PFSK-1 (cell line): ENCODE results near the gene DLGAP5.

Source experiments
- FOXP2 ChIP-seq: optimal IDR thresholded peaks from 2 replicates; pipeline ENCODE3; 2011; ENCODE audit warnings: borderline replicate concordance, control low read depth, inconsistent platforms; ENCODE audit not compliant: insufficient read depth; ENCODE audit errors: extremely low read length, extremely low read depth
- POLR2AphosphoS5 ChIP-seq: IDR thresholded peaks from 2 replicates; pipeline ENCODE4 v1.6.1; 2012; ENCODE audit warnings: low read depth, mild to moderate bottlenecking, control low read depth, low read length, moderate library complexity
- SIN3A ChIP-seq: IDR thresholded peaks from 2 replicates; pipeline ENCODE4 v1.6.1; 2012; ENCODE audit warnings: mild to moderate bottlenecking, low read length, moderate library complexity, borderline replicate concordance; ENCODE audit not compliant: insufficient read depth
- TAF1 ChIP-seq: IDR thresholded peaks from 2 replicates; pipeline ENCODE4 v1.6.1; 2012; ENCODE audit warnings: low read length, control low read depth, borderline replicate concordance; ENCODE audit not compliant: insufficient read depth
- TF ChIP-seq, protein P1 (sequence below), 2 experiments: IDR thresholded peaks; 2 replicates each; pipeline versions ENCODE4 v1.6.1 to v1.8.0; 2011 to 2012; ENCODE audit warnings: low read depth in 2 of 2, low read length in 2 of 2, control low read depth in 1 of 2, inconsistent platforms in 1 of 2, mild to moderate bottlenecking in 1 of 2, moderate library complexity in 1 of 2; ENCODE audit not compliant: insufficient read depth in 1 of 2

The DLGAP5 gene

GRCh38 chr14:55138091-55138490, 53.3 kb downstream of the DLGAP5 start:
- TF ChIP-seq SIN3A, result no peak

GRCh38 chr14:55136885-55137786, 54.2 kb downstream of the DLGAP5 start:
- TF ChIP-seq POLR2AphosphoS5, result no peak
- TF ChIP-seq TAF1, result no peak
- TF ChIP-seq FOXP2, result no peak
- no peak for TF ChIP-seq SIN3A
- TF ChIP-seq, protein P1, sequence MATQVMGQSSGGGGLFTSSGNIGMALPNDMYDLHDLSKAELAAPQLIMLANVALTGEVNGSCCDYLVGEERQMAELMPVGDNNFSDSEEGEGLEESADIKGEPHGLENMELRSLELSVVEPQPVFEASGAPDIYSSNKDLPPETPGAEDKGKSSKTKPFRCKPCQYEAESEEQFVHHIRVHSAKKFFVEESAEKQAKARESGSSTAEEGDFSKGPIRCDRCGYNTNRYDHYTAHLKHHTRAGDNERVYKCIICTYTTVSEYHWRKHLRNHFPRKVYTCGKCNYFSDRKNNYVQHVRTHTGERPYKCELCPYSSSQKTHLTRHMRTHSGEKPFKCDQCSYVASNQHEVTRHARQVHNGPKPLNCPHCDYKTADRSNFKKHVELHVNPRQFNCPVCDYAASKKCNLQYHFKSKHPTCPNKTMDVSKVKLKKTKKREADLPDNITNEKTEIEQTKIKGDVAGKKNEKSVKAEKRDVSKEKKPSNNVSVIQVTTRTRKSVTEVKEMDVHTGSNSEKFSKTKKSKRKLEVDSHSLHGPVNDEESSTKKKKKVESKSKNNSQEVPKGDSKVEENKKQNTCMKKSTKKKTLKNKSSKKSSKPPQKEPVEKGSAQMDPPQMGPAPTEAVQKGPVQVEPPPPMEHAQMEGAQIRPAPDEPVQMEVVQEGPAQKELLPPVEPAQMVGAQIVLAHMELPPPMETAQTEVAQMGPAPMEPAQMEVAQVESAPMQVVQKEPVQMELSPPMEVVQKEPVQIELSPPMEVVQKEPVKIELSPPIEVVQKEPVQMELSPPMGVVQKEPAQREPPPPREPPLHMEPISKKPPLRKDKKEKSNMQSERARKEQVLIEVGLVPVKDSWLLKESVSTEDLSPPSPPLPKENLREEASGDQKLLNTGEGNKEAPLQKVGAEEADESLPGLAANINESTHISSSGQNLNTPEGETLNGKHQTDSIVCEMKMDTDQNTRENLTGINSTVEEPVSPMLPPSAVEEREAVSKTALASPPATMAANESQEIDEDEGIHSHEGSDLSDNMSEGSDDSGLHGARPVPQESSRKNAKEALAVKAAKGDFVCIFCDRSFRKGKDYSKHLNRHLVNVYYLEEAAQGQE (IDR thresholded peaks at IDR 0.05; ENCODE audit: insufficient read depth in 1 of 2, low read depth in 2 of 2, low read length in 2 of 2), result no peak

GRCh38 chr14:55136241-55136640, 55.1 kb downstream of the DLGAP5 start:
- TF ChIP-seq FOXP2 (no peak), POLR2AphosphoS5 (no peak), SIN3A (no peak), TAF1 (no peak)
- TF ChIP-seq, protein P1 (IDR thresholded peaks at IDR 0.05; ENCODE audit: insufficient read depth in 1 of 2, low read depth in 2 of 2, low read length in 2 of 2), result no peak

- TF ChIP-seq, protein P1 (IDR thresholded peaks at IDR 0.05; ENCODE audit: insufficient read depth in 1 of 2, low read depth in 2 of 2, low read length in 2 of 2), result no peak
These were observed 58.0 kb downstream of the DLGAP5 start for GRCh38 chr14:55133416-55133815.

GRCh38 chr14:55131370-55132137, 59.8 kb downstream of the DLGAP5 start:
- TF ChIP-seq POLR2AphosphoS5 (no peak), FOXP2 (no peak), SIN3A (no peak), TAF1 (no peak)
- TF ChIP-seq, protein P1 (IDR thresholded peaks at IDR 0.05; ENCODE audit: insufficient read depth in 1 of 2, low read depth in 2 of 2, low read length in 2 of 2), result no peak
